Endothelial cell of umbilical vein (primary cell): ENCODE data around the gene SMAD6. TPM values are rescaled to one million over a fixed set of nuclear protein-coding genes. Genes with fewer than 3 reads are reported as not detected.

Experiments used
- BruUV-seq: library from RNA; stranded (reverse); fragments of 400-500 nt; replicated peaks from 2 replicates; lab custom pipeline; 2021; lab: Mats Ljungman, UMichigan
- CTCF ChIA-PET: fragments of 300-600, 350-600 bp; sonication (Branson Sonifier 250); formaldehyde crosslinking; loops from one replicate; lab custom pipeline; 2021; ENCODE audit warnings: antibody characterized with exemption, inconsistent platforms; lab: Charles Lee
- POLR2A ChIA-PET: fragments of 300-600, 350-600 bp; sonication (Branson Sonifier 250); formaldehyde crosslinking; loops from one replicate; lab custom pipeline; 2021; ENCODE audit warnings: antibody characterized with exemption, inconsistent platforms; lab: Charles Lee
- DNase-seq: peaks from one replicate; pipeline ENCODE4 v3.0.0-alpha.2; 2011; ENCODE audit warnings: low read depth, low spot score
- FAIRE-seq: peaks from 2 replicates; lab custom pipeline; 2011; peaks lifted over from hg19 to GRCh38; lab: Jason Lieb, UNC
- H2AFZ ChIP-seq: 2 replicates; pipeline ENCODE4 v1.6.0; 2012; ENCODE audit warnings: low read depth, low read length, control low read depth, inconsistent platforms
- H3K27ac ChIP-seq: 2 replicates; pipeline ENCODE4 v1.5.1; 2011; ENCODE audit warnings: low read depth, mild to moderate bottlenecking, control low read depth, low read length, moderate library complexity; ENCODE audit not compliant: insufficient read depth
- H3K27me3 ChIP-seq, 2 experiments: 2 replicates each; pipeline versions ENCODE4 v1.6.0 to v1.6.1; 2011; ENCODE audit warnings: low read length in 2 of 2, mixed read lengths in 1 of 2; ENCODE audit not compliant: control insufficient read depth in 2 of 2, insufficient read depth in 2 of 2
- H3K36me3 ChIP-seq, 2 experiments: 2 replicates in 1 of 2; 3 replicates in 1 of 2; pipeline ENCODE4 v1.5.1; 2011; ENCODE audit warnings: low read length in 2 of 2, mild to moderate bottlenecking in 1 of 2, moderate library complexity in 1 of 2; ENCODE audit not compliant: control insufficient read depth in 2 of 2, insufficient read depth in 2 of 2; ENCODE audit errors: extremely low read depth in 1 of 2
- H3K4me1 ChIP-seq: 3 replicates; pipeline ENCODE4 v1.5.1; 2011; ENCODE audit warnings: mild to moderate bottlenecking, low read length; ENCODE audit not compliant: control insufficient read depth, insufficient read depth; ENCODE audit errors: extremely low read depth
- H3K4me2 ChIP-seq: 2 replicates; pipeline ENCODE4 v1.6.1; 2011; ENCODE audit warnings: low read length, control low read depth, mixed read lengths; ENCODE audit not compliant: insufficient read depth
- H3K4me3 ChIP-seq, 3 experiments: fragments of 200-600 bp in 1 of 3; sonication (generic), shearing (Covaris generic) in 1 of 3; replicated peaks in 1 of 3; 2 replicates each; pipeline ENCODE4 v1.5.1; 2011 to 2016; ENCODE audit warnings: control low read depth in 3 of 3, low read length in 3 of 3, mild to moderate bottlenecking in 2 of 3, inconsistent platforms in 1 of 3, low read depth in 1 of 3, moderate library complexity in 1 of 3; ENCODE audit not compliant: insufficient read depth in 1 of 3
- H3K79me2 ChIP-seq: 2 replicates; pipeline ENCODE4 v1.6.0; 2012; ENCODE audit warnings: low read length, inconsistent platforms; ENCODE audit not compliant: control insufficient read depth, insufficient read depth
- H3K9ac ChIP-seq: replicated peaks from 2 replicates; pipeline ENCODE3; 2011; ENCODE audit warnings: low read length, control low read depth; ENCODE audit not compliant: insufficient read depth; ENCODE audit errors: extremely low read depth
- H3K9me1 ChIP-seq: replicated peaks from 3 replicates; pipeline ENCODE4 v1.6.0; 2011; ENCODE audit warnings: mild to moderate bottlenecking, low read length; ENCODE audit not compliant: control insufficient read depth, insufficient read depth; ENCODE audit errors: extremely low read depth
- H3K9me3 ChIP-seq: replicated peaks from 2 replicates; pipeline ENCODE4 v1.5.1; 2012; ENCODE audit warnings: low read length, inconsistent platforms; ENCODE audit not compliant: control insufficient read depth, insufficient read depth
- H4K20me1 ChIP-seq: replicated peaks from 2 replicates; pipeline ENCODE3; 2011; ENCODE audit warnings: mild to moderate bottlenecking, low read length; ENCODE audit not compliant: control insufficient read depth, insufficient read depth; ENCODE audit errors: extremely low read depth
- EZH2 ChIP-seq: IDR thresholded peaks from 2 replicates; pipeline ENCODE4 v1.6.1; 2012; ENCODE audit warnings: borderline replicate concordance, low read depth, mild to moderate bottlenecking, moderate library complexity, low read length, inconsistent platforms; ENCODE audit not compliant: severe bottlenecking
- FOS ChIP-seq: IDR thresholded peaks from 2 replicates; pipeline ENCODE4 v1.6.1; 2011; ENCODE audit warnings: mild to moderate bottlenecking, low read length, moderate library complexity, borderline replicate concordance; ENCODE audit not compliant: insufficient read depth
- GATA2 ChIP-seq: IDR thresholded peaks from 2 replicates; pipeline ENCODE4 v1.7.0; 2011; ENCODE audit warnings: low read depth, mild to moderate bottlenecking, moderate library complexity, mixed read lengths, low read length; ENCODE audit not compliant: insufficient read length, insufficient read depth
- JUN ChIP-seq: IDR thresholded peaks from 2 replicates; pipeline ENCODE4 v1.6.1; 2011; ENCODE audit warnings: borderline replicate concordance, low read depth; ENCODE audit not compliant: insufficient read length, insufficient read depth
- MYC ChIP-seq: IDR thresholded peaks from one replicate; pipeline ENCODE4 v1.6.1; 2011; ENCODE audit warnings: mild to moderate bottlenecking, low read depth, low read length
- POLR2A ChIP-seq: IDR thresholded peaks from 2 replicates; pipeline ENCODE4 v1.6.1; 2012; ENCODE audit warnings: low read depth, mild to moderate bottlenecking, control low read depth, low read length
- POLR2AphosphoS5 ChIP-seq: IDR thresholded peaks from 2 replicates; pipeline ENCODE4 v1.6.1; 2012; ENCODE audit warnings: low read depth, mild to moderate bottlenecking, control low read depth, low read length, moderate library complexity; ENCODE audit not compliant: insufficient read depth
- dilution Hi-C: fragments of 300-500 bp; cut with MboI; formaldehyde crosslinking; loops from one replicate; pipeline ENCODE4 v1.15.0; 2019; ENCODE audit warnings: low sequenced_read_pairs; ENCODE audit not compliant: extremely low pct_ligation_motif_present
- intact Hi-C: fragments of 100-400 bp; cut with micrococcal nuclease; formaldehyde crosslinking; loops from one replicate; pipeline ENCODE4 v1.10.0; 2022
- polyA plus RNA-seq, 4 experiments: library from polyadenylated mRNA; depleted of rRNA in 3 of 4; stranded (reverse) in 3 of 4; unstranded in 1 of 4; fragments of >200 nt; gene quantifications; 2 replicates each; pipeline versions ENCODE4 v1.2.1 to v1.2.3, GENCODE V29; 2011 to 2012; ENCODE audit warnings: missing spikeins in 1 of 4
- total RNA-seq: library from RNA; stranded (reverse); gene quantifications from 2 replicates; pipeline ENCODE4 v1.2.3, GENCODE V29; 2021
- TF ChIP-seq, protein P1 (sequence below), 2 donors: IDR thresholded peaks; 1 replicate in 1 of 2; 2 replicates in 1 of 2; pipeline ENCODE4 v1.5.1; 2011; ENCODE audit warnings: low read length in 2 of 2, mild to moderate bottlenecking in 2 of 2, moderate library complexity in 2 of 2, control low read depth in 1 of 2, inconsistent platforms in 1 of 2, low read depth in 1 of 2; ENCODE audit not compliant: insufficient read depth in 1 of 2; ENCODE audit errors: extremely low read depth in 1 of 2
- TF ChIP-seq, protein P2 (sequence below): IDR thresholded peaks from 2 replicates; pipeline ENCODE4 v1.6.1; 2011; ENCODE audit not compliant: insufficient read depth, insufficient read length

The SMAD6 gene
- total and polyA plus RNA-seq, 2 donors (not counting 3 experiments of a cell fraction or from before 2014, with no cell fraction given) = 7.3 to 12.5 TPM

DNA sequence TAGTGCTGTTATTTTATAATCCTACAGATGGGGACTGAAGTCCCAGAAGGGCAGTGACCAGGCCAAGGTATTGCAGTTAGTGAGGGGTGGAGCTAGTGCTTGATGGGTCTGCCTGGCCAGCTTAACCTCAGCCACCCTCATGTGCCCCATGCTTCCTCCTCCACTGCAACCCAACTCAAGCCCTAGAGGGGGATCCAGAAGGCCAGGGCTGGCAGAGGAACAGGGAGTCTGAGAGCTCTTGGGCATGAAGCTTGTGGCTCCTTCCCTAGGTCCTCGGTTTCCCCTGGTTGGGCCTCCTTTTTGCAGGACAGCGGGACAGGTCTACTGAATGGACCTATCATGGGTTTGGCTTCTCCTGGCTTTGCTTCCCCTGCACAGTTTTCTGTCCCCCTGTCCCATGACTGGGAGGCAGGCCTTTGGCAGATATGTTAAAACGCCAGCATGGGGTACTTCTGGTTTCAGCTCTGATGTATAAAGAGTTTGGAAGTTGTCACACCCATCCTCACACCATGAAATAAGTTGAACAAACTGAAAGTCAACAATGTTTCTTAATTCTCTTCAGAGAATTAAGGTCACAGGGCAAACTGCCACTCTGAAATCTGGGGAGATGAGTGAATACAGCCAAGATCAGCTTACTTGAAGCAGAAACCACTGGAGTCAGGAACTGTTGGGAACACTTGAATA is 103.3 kb downstream of the SMAD6 start:
- CTCF ChIA-PET = interaction anchor here (1.2 to 1.7 kb wide), 2 partner anchors 33 to 46 kb away, joined by 4 to 9 read pairs; no protein-coding TSS in a partner anchor
- Histone ChIP-seq H2AFZ (no peak overlapping the region), H3K9me1 (no peaks in the 10 kb centered on the region), H3K9me3 (no peaks in the 10 kb centered on the region), H3K79me2 (no peaks in the 10 kb centered on the region), H3K4me3 (no peak overlapping the region), H3K36me3 (no peaks in the 10 kb centered on the region), H3K4me1 (peaks cover 31% of the 10 kb centered on the region), H4K20me1 (no peaks in the 10 kb centered on the region), H3K27ac (no peak overlapping the region), H3K27me3 (no peaks in the 10 kb centered on the region), H3K9ac (no peak overlapping the region), H3K4me2 (no peak overlapping the region)
- intact Hi-C loops = no loop called here
- DNase-seq = no peak
- FAIRE-seq = no peak
- no TSS peak for BruUV-seq
- POLR2A ChIA-PET = no interaction called here
- dilution Hi-C loops = no loop called here
- no peak for TF ChIP-seq JUN
- no peak for TF ChIP-seq MYC
- TF ChIP-seq GATA2 = no peak
- no peak for TF ChIP-seq POLR2AphosphoS5

DNA sequence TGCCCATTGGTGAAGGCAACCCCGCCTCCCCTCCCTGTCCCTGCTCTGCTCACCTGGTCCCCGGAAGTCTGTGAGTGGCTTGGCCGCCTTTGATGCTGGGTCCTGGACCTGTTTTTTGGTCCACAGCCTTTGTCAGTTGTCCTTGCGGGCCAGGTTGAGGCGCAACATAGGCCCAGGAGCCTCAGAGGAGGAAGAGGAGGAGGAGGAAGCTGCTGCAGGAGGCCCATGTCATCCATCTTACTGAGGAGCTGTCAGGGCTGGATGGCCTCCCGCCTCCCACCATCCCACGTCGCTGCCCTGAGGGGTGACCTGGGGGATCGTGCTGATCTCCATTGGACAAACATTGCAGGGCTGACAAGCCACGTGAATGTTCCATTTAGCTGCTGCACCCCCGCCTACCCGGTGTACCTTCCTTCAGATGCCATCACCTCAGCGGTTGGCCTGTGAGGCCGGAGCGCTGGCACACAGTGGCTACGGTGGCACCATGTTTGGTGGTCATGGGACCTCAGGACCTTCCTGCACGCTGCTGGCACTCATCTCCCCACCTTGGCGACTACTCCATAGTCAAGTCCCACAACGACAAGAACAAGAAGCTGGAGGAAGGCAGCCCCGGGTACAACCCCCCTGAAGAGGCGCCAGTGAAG is 106.3 kb downstream of the SMAD6 start:
- no peaks in the 10 kb centered on the region for H4K20me1 ChIP-seq
- DNase-seq (no peak), FAIRE-seq (no peak)
- H3K79me2 ChIP-seq = no peaks in the 10 kb centered on the region
- no TSS peak for BruUV-seq
- no peak overlapping the region for H3K27ac ChIP-seq
- H2AFZ ChIP-seq = no peak overlapping the region
- H3K9me1 ChIP-seq = no peaks in the 10 kb centered on the region
- H3K9ac ChIP-seq = no peak overlapping the region
- intact Hi-C loops (no loop called here), dilution Hi-C loops (no loop called here)
- peaks cover 17% of the 10 kb centered on the region for H3K4me1 ChIP-seq
- ChIA-PET POLR2A (no interaction called here), CTCF (interaction anchor here (0.8 to 1.3 kb wide), 3 partner anchors 18 to 30 kb away, joined by 3 read pairs; no protein-coding TSS in a partner anchor)
- no peak overlapping the region for H3K4me2 ChIP-seq
- no peaks in the 10 kb centered on the region for H3K9me3 ChIP-seq
- no peaks in the 10 kb centered on the region for H3K36me3 ChIP-seq
- H3K4me3 ChIP-seq = no peak overlapping the region
- TF ChIP-seq POLR2A = no peak
- TF ChIP-seq, protein P1, sequence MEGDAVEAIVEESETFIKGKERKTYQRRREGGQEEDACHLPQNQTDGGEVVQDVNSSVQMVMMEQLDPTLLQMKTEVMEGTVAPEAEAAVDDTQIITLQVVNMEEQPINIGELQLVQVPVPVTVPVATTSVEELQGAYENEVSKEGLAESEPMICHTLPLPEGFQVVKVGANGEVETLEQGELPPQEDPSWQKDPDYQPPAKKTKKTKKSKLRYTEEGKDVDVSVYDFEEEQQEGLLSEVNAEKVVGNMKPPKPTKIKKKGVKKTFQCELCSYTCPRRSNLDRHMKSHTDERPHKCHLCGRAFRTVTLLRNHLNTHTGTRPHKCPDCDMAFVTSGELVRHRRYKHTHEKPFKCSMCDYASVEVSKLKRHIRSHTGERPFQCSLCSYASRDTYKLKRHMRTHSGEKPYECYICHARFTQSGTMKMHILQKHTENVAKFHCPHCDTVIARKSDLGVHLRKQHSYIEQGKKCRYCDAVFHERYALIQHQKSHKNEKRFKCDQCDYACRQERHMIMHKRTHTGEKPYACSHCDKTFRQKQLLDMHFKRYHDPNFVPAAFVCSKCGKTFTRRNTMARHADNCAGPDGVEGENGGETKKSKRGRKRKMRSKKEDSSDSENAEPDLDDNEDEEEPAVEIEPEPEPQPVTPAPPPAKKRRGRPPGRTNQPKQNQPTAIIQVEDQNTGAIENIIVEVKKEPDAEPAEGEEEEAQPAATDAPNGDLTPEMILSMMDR (IDR thresholded peaks at IDR 0.05; ENCODE audit: extremely low read depth in 1 of 2, insufficient read depth in 1 of 2, low read depth in 1 of 2, low read length in 2 of 2) = no peak
- no peak for TF ChIP-seq GATA2
- TF ChIP-seq FOS = no peak
- TF ChIP-seq, protein P2, sequence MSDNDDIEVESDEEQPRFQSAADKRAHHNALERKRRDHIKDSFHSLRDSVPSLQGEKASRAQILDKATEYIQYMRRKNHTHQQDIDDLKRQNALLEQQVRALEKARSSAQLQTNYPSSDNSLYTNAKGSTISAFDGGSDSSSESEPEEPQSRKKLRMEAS = no peak
- TF ChIP-seq POLR2AphosphoS5 = no peak
- TF ChIP-seq JUN = no peak
- TF ChIP-seq MYC = no peak
- no peak for TF ChIP-seq EZH2
- no peaks in the 10 kb centered on the region for H3K27me3 ChIP-seq
